Measurements from ENCODE around the gene RNH1.
"Not testable (repeated sequence)": the region's sequence is repeated elsewhere in the genome, so short reads cannot be mapped to it uniquely, and the experiment has no call there.

The RNH1 gene

GRCh38 chr11:516918-517685 lies 10.1 kb upstream of the RNH1 start:
- not testable (repeated sequence) for DNase-seq

DNA sequence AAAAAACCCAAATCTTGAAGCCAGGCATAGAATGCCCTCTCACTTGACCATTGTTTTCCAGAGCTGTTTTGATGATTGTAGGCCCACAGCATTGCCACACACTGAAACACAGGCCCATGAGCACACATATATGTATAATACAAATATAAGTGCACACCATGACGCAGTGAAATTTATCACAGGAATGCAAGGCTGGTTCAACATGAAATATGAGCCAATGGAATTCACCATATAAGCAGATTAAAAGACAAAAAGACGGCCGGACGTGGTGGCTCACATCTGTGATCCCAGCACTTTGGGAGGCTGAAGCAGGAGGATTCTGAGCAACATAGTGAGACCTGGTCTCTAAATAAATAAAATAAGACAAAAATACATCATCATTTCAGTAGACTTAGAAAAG lies 9.4 kb upstream of the RNH1 start:
- DNase-seq, result no peak

GRCh38 chr11:515131-515530 lies 8.1 kb upstream of the RNH1 start:
- DNase-seq, result no peak

DNA sequence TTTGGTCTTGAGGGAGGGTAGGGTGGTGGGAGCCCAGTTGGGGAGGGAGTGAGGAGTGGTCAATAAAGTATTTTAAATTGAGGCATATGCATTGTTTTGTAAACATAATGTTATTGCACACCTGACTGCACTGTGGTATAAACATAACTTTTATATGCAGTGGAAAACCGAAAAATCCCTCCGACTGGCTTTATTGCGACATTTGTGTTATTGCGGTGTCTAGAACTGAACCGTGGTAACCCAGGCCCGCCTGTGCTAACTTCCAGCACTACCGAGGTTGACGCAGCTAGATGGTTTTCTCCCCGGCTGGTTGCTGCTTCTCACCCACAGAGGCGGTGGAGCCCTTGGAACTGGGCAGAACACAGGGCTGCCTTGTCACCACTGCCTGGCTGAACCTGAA lies 7.6 kb upstream of the RNH1 start:
- DNase-seq, result no peak

DNA sequence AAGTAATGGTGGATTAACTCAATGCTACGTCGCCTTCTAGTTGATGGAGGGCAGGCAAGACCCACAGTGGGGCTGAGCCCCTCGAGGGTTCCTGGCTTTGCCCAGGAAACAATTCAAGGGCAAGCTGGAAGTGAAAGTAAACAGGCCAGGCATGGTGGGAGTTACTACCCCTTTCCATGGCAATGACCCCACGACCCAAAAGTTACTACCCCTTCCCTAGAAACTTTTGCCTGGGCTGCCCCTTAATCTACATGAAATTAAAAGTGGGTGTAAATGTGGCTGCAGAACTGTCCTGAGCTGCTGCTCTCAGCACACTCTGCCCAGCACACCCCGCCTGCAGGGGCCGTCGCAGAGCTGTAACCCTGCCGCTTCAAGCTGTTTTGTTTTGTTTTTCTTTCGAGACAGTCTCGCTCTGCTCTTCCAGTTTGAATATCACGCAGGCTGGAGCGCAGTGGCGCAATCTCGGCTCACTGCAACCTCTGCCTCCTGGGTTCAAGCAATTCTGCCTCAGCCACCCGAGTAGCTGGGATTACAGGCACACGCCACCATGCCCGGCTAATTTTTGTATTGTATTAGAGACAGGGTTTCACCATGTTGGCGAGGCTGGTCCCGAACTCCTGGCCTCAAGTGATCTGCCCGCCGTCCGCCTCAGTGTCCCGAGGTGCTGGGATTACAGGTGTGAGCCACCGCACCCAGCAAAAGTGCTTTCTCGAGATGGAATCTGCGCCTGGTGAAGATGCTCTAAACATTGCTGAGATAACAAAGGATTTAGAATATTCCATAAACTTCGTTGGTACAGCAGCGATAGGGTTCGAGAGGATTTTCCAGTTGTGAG lies 5.9 kb upstream of the RNH1 start:
- DNase-seq, result no peak

DNA sequence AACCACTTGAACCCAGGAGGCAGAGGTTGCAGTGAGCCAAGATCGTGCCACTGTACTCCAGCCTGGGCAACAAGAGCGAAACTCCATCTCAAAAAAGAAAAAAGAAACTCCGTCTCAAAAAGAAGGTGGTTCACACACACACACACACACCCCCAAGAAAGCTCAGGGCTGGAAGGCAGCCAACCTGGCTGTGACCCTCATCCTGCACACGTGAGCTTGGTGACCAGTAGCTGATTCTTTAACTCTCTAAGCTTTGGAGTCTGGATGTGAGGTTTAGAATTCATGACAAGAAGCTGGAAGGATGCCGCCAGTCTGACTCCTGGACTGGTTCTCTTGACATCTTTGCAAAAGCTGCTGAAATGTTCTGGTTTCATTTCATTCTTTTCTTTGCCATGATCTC lies 1.9 kb upstream of the RNH1 start:
- no peak for DNase-seq

DNA sequence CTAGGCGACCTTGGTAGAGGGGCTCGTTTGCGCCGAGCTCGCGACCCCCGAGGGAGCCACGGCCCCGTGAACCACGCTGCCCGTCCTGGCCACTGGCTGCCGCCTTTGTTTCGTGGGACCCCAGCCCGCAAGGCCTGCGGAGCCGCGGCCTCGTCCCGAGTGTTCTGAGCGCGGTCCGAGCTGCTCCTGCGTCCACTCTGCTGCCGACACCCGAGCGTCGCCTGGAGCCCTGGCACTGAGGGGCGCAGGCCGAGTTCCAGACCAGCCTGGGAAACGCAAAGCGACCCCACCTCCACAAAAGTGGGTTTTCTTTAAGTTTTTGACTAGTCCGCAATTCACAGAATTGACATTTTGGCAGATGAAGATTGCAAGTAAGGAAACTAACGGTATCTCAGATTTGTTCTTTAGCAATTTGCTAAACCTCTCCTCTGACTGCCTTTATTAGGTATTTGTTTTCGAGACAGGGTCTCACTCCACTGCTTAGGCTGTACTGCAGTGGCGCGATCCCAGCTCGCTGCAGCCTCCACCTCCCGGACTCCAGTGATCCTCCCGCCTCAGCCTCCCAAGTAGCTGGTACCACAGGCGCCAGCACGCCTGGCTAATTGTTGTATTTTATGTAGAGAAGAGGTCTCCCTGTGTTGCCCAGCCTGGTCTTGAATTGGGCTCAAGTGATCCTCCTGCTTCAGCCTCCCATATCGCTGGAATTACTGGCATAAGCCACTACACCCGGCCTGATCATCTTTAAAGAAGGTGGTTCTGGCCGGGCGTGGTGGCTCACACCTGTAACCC lies 879 bp upstream of the RNH1 start:
- no peak for DNase-seq

GRCh38 chr11:506238-506994 lies 626 bp downstream of the RNH1 start:
- peak; percentile 86 for DNase-seq

DNA sequence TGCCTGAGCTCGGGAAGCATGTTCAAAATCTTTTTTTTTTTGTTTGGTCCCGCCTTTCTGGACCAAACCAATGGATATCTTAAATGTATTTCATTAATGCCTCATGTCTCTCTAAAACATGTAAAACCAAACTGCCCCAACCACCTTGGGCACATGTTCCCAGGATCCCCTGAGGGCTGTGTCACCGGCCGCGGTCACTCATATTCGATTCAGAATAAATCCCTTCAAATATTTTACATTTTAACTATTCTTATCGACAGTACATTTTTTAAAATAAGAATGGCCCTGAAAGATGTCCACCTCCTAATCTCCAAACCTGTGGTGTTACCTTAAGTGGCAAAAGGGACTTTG lies 2.1 kb downstream of the RNH1 start:
- no peak for DNase-seq

- no peak for DNase-seq
These were observed 2.7 kb downstream of the RNH1 start for GRCh38 chr11:504053-504993.

DNA sequence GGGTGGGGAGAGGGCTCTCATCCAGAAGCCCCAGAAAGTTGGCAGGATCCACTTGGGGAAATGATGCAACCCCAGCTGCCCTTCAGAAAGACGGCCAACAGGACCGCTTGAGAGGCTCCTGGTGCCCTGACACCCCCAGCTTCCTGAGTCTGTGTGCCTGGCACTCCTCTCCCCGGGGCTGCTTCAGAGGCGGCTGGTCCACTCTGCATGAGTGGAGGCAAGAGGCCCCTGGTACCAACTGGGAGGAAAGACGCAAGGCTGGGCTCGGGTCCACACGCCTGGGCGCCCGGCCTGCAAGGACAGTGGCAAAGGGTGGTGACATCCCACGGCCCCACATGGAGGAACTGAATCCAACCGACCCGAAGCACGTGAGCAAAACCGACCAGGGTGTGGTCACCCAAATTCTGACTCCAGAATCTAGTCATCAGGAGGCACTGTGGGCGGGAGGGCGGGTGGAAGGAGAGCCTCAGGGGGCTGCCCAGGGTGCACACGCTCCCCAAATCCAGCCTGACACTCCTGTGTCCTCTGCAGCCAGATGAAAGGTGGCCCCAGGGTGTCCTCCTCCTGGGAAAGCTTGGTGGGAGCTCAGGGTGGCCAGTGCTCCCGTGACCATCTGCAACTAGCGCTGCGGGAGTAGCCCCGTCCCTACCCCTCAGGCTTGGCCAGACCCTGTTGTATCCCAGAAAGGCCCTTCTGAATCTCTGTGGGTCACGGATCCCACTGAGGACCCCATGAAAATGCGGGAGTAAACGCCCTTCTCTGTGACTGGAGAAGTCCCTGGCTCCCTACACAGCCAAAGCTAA lies 3.7 kb downstream of the RNH1 start:
- DNase-seq, result no peak

DNA sequence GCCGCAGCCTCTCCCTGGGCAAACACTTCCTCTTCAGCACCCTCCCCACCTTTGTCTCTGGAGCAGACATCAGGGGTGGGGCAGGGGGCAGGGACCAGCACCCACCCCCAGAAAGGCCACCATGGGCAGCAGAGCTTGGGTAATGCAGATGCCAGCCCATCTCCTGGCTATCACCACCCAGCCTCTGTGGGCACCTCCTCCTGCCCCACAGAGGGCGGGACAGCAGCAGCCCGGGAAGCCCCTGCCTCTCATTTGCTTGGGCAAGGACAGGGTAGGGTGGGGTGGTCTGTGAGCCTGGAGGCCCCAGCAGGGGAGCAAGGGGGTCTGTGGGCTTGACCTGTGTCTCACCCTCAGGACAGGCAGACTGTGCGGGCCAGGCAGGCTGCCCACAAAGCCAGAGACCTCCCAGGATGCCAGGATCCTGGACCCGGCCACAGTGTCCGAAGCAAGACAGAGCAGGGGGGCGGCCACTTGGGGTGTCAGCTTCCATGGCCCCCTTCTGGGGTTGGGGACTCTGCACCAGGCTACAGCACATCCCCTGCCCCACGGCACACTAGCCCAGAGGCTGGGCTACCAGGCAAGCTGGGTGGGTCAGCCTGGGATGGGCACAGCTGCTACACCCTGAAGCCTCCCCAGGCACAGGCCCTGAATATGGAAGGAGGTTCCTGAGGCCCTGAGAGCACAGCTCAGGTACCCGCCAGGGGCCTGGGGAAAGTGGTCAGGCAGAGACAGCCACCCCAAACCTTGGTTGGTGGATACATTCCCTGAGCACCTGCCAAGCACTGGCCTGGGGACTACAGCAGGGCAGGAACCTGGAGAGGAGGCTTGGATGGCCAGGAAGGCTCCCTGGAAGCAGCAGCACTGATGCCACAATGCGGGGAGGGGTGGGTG lies 4.5 kb downstream of the RNH1 start:
- DNase-seq, result no peak

- no peak for DNase-seq
These were observed 5.3 kb downstream of the RNH1 start for GRCh38 chr11:501683-502287.

GRCh38 chr11:501001-501682 lies 5.9 kb downstream of the RNH1 start:
- no peak for DNase-seq

- DNase-seq, result no peak
These were observed 7.6 kb downstream of the RNH1 start for GRCh38 chr11:499201-500076.

GRCh38 chr11:498297-499181 lies 8.5 kb downstream of the RNH1 start:
- DNase-seq, result no peak
